ENCODE data around the gene TGFB1. TPM values are rescaled to one million over a fixed set of nuclear protein-coding genes. Genes with fewer than 3 reads are reported as not detected.

TGFB1 gene
- total and polyA plus RNA-seq, 9 of the 15 experiments (the other 6 are each of a cell fraction or from before 2014, with no cell fraction given), result 0.24 to 159 (median 17.2) TPM

GRCh38 chr19:41363753-41364523 is 10.2 kb upstream of the TGFB1 start, which contains the start of gene B9D2 (continued):
- TF ChIP-seq, protein P1, sequence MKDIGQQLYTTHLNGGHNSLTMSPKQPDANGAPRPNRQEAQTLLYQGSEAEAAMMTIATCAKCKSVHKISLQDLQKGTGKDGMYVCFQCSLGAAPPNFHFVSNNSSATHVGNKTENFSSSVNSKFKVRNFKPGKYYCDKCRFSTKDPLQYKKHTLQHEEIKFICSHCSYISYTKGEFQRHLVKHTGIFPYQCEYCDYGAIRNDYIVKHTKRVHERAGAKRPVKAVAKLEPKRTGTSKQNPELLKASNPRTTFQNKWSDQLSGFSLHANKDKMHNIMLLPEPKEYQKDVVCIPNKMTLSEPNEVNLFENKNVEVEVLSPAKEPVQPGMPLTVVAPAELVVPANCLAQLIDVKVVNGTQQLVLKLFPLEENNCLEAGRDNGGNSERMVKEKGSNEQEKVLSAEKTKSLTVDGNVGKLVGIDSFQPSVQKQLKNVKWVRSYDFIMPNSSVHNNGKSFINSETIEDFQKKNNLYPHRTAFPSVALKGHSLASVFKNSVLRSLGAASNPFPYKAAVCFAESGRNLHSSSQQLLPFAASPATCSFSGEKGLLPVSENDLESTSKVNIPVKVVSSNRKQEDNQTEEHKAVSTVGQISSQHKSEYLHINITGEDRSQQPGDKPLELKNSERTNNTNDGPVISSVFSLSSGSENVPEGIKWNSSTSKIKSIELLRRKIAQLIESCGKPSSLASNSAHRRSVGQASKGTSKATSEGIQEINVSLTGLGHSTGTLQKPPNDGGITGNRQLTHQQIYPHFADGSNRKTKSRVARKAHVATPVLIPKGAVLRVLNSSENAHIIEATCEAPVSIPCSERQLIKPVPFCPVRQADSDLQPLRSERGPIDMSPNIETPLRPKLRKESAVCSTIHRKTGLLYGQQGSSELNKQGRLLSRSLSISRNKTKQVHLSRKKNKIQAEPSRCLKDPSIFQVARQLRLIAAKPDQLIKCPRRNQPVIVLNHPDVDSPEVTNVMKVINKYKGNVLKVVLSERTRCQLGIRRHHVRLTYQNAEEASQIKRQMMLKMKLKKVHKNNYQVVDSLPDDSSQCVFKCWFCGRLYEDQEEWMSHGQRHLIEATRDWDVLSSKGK (CRISPR knock-in tag; IDR thresholded peaks at IDR 0.05), result no peak
- TF ChIP-seq AFF4 (CRISPR knock-in tag; IDR thresholded peaks at IDR 0.05) (0 out of 2 replicates have a peak, but pooled peaks have one; percentile 65), SPI1 (IDR thresholded peaks at IDR 0.05; ENCODE audit: borderline replicate concordance, low read depth, low read length) (peak; percentile 33; the same call in 1 of the 2 replicates), NUFIP1 (IDR thresholded peaks at IDR 0.05; ENCODE audit: partially characterized antibody) (no peak), GTF2E2 (tag; IDR thresholded peaks at IDR 0.05) (no peak), HBP1 (CRISPR knock-in tag; IDR thresholded peaks at IDR 0.05) (peak; percentile 66; the same call in 1 of the 2 replicates), ZNF717 (CRISPR knock-in tag; IDR thresholded peaks at IDR 0.05) (no peak), DACH1 (IDR thresholded peaks at IDR 0.05; ENCODE audit: partially characterized antibody) (no peak), JUND (IDR thresholded peaks at IDR 0.05; ENCODE audit: borderline replicate concordance, low read depth, low read length) (peak; percentile 36), JUND (tag; IDR thresholded peaks at IDR 0.05; ENCODE audit: borderline replicate concordance, low read depth, low read length) (no peak; the same call in 2 of the 3 replicates)
- TF ChIP-seq, protein P2, sequence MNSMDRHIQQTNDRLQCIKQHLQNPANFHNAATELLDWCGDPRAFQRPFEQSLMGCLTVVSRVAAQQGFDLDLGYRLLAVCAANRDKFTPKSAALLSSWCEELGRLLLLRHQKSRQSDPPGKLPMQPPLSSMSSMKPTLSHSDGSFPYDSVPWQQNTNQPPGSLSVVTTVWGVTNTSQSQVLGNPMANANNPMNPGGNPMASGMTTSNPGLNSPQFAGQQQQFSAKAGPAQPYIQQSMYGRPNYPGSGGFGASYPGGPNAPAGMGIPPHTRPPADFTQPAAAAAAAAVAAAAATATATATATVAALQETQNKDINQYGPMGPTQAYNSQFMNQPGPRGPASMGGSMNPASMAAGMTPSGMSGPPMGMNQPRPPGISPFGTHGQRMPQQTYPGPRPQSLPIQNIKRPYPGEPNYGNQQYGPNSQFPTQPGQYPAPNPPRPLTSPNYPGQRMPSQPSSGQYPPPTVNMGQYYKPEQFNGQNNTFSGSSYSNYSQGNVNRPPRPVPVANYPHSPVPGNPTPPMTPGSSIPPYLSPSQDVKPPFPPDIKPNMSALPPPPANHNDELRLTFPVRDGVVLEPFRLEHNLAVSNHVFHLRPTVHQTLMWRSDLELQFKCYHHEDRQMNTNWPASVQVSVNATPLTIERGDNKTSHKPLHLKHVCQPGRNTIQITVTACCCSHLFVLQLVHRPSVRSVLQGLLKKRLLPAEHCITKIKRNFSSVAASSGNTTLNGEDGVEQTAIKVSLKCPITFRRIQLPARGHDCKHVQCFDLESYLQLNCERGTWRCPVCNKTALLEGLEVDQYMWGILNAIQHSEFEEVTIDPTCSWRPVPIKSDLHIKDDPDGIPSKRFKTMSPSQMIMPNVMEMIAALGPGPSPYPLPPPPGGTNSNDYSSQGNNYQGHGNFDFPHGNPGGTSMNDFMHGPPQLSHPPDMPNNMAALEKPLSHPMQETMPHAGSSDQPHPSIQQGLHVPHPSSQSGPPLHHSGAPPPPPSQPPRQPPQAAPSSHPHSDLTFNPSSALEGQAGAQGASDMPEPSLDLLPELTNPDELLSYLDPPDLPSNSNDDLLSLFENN (IDR thresholded peaks at IDR 0.05; ENCODE audit: low read depth in 2 of 2, low read length in 2 of 2), result no peak
- TF ChIP-seq, protein P3, sequence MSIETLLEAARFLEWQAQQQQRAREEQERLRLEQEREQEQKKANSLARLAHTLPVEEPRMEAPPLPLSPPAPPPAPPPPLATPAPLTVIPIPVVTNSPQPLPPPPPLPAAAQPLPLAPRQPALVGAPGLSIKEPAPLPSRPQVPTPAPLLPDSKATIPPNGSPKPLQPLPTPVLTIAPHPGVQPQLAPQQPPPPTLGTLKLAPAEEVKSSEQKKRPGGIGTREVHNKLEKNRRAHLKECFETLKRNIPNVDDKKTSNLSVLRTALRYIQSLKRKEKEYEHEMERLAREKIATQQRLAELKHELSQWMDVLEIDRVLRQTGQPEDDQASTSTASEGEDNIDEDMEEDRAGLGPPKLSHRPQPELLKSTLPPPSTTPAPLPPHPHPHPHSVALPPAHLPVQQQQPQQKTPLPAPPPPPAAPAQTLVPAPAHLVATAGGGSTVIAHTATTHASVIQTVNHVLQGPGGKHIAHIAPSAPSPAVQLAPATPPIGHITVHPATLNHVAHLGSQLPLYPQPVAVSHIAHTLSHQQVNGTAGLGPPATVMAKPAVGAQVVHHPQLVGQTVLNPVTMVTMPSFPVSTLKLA (conservative IDR thresholded peaks at IDR 0.05), result peak in 1 of 2 experiments; percentile 67; a peak in 1 of 4 replicates
